Uterus (tissue), 2 donors: ENCODE results near the gene CDK5RAP3.

Experiments
- POLR2A ChIP-seq, 2 donors: fragments of 450-650 bp; IDR thresholded peaks; one replicate each; pipeline ENCODE4 v1.6.1; 2016; ENCODE audit warnings: antibody characterized with exemption in 2 of 2, mild to moderate bottlenecking in 1 of 2, moderate library complexity in 1 of 2
- TF ChIP-seq, protein P1 (sequence below), 4 experiments: fragments of 200-600 bp in 2 of 4; fragments of 450-650 bp in 2 of 4; sonication (generic) in 2 of 4; IDR thresholded peaks; one replicate each; pipeline ENCODE4 v1.5.1; 2016 to 2019; ENCODE audit warnings: antibody characterized with exemption in 4 of 4, mild to moderate bottlenecking in 2 of 4, moderate library complexity in 1 of 4

DNA sequence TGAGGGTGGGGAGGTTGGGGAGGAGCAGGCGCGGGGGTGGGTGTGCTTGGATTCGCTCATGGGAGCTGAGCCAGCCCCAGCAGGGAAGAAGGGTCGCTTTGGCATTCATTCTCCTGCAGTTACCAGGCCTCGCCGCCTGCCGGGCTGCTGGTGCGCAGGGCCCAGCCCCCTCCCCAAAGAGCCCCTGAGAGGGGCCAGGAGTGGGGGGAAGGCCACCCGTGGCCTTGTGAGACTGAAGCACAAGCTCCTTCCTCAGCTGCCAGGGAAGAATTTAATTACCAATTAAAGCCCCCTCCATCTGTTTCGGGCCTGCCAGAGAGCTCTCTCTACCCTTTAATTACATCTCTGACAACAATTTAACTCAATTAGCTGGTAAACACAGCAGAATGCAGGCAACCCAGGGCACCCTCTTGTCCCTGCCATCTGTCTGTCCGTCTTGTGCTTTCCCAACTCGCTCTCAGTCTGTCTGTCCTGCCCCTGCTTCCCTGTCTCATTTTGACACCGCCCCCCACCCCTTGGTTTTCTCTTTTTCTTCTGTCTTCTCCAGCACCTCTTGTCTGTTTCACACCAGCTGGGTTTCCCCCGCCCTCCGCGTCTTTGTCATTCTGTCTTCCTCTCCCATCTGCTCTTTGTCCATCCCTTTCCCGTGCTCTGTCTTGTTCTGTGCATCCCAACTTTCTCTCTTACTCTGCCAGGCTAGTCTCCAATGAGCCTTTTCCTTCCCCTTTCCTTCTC lies 32.7 kb downstream of the CDK5RAP3 start:
- TF ChIP-seq, protein P1, sequence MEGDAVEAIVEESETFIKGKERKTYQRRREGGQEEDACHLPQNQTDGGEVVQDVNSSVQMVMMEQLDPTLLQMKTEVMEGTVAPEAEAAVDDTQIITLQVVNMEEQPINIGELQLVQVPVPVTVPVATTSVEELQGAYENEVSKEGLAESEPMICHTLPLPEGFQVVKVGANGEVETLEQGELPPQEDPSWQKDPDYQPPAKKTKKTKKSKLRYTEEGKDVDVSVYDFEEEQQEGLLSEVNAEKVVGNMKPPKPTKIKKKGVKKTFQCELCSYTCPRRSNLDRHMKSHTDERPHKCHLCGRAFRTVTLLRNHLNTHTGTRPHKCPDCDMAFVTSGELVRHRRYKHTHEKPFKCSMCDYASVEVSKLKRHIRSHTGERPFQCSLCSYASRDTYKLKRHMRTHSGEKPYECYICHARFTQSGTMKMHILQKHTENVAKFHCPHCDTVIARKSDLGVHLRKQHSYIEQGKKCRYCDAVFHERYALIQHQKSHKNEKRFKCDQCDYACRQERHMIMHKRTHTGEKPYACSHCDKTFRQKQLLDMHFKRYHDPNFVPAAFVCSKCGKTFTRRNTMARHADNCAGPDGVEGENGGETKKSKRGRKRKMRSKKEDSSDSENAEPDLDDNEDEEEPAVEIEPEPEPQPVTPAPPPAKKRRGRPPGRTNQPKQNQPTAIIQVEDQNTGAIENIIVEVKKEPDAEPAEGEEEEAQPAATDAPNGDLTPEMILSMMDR (IDR thresholded peaks at IDR 0.05), result no peak
- no peak for TF ChIP-seq POLR2A (IDR thresholded peaks at IDR 0.05)
